HG02759 (cell line): ENCODE data around the gene LZTS2.

Experiments used
- ATAC-seq: cut with Tn5 transposase; IDR thresholded peaks from one replicate; pipeline ENCODE4 v1.9.1; 2021; ENCODE audit warnings: mild to moderate bottlenecking, moderate library complexity; ENCODE audit not compliant: unreplicated experiment

The LZTS2 gene

GRCh38 chr10:100997360-100998182, 2.0 kb upstream of the LZTS2 start:
- peak; percentile 36 for ATAC-seq

GRCh38 chr10:100998183-100998990, 1.2 kb upstream of the LZTS2 start:
- peak; percentile 27 for ATAC-seq

GRCh38 chr10:100998991-100999741, 442 bp upstream of the LZTS2 start:
- peak; percentile 57 for ATAC-seq

GRCh38 chr10:101000127-101000914, 713 bp downstream of the LZTS2 start:
- ATAC-seq, result no peak

GRCh38 chr10:101000915-101001658, 1.5 kb downstream of the LZTS2 start:
- no peak for ATAC-seq

GRCh38 chr10:101001659-101002035, 2.0 kb downstream of the LZTS2 start:
- no peak for ATAC-seq

GRCh38 chr10:101002456-101002855, 2.8 kb downstream of the LZTS2 start:
- no peak for ATAC-seq

- ATAC-seq, result no peak
These were observed 4.1 kb downstream of the LZTS2 start for GRCh38 chr10:101003639-101004206.

- no peak for ATAC-seq
These were observed 5.8 kb downstream of the LZTS2 start for GRCh38 chr10:101005361-101005760.

GRCh38 chr10:101005869-101006567, 6.4 kb downstream of the LZTS2 start:
- no peak for ATAC-seq

- ATAC-seq, result no peak
These were observed 7.0 kb downstream of the LZTS2 start for GRCh38 chr10:101006593-101007098.

- no peak for ATAC-seq
These were observed 7.6 kb downstream of the LZTS2 start for GRCh38 chr10:101007099-101007711.

GRCh38 chr10:101007915-101008822, 8.6 kb downstream of the LZTS2 start:
- ATAC-seq, result no peak

- ATAC-seq, result no peak
These were observed 9.3 kb downstream of the LZTS2 start for GRCh38 chr10:101008823-101009423.

- ATAC-seq, result no peak
These were observed 10.7 kb downstream of the LZTS2 start for GRCh38 chr10:101010329-101010728.

- ATAC-seq, result no peak
These were observed 12.2 kb downstream of the LZTS2 start for GRCh38 chr10:101011517-101012423.
